ENCODE measurements around the gene DLG5. TPM values are rescaled to one million over a fixed set of nuclear protein-coding genes. Genes with fewer than 3 reads are reported as not detected.

DLG5 gene
- total and polyA plus RNA-seq, 9 of the 15 experiments (the other 6 are each of a cell fraction or from before 2014, with no cell fraction given), result 1.4 to 26.8 (median 11.2) TPM

DNA sequence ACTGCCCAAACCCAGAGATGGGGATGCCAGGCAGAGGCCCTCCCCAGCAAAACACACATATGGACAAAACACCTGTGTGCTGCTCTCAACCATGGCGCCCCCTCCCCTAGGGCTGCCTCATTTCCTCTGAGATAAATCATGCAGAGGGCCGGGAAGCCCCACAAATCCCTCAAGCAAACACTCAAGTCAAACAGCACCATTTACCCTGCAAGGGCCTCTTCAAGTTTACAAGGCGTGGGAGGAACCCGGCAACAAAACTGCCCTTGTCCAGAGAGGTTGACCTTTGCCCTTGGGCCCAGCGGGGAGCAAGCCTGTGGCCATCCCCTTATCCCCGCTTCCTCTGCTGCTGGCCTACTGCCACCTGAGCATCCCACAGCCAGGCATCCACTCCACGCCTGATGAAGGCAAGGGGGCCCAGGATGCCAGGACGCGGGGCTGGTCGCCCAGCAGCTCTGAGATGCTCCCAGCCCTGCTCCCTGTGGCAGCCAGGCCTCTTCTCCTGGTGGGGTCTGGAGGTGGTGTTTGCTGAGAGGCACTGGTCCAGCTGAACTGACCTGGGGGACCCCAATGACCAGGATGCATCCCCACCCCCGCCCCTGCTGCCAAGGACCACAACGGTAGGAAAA lies 77.4 kb downstream of the DLG5 start (continued):
- TF ChIP-seq, protein P1, sequence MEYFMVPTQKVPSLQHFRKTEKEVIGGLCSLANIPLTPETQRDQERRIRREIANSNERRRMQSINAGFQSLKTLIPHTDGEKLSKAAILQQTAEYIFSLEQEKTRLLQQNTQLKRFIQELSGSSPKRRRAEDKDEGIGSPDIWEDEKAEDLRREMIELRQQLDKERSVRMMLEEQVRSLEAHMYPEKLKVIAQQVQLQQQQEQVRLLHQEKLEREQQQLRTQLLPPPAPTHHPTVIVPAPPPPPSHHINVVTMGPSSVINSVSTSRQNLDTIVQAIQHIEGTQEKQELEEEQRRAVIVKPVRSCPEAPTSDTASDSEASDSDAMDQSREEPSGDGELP (CRISPR knock-in tag; IDR thresholded peaks at IDR 0.05; ENCODE audit: borderline replicate concordance), result peak; percentile 39; the same call in 1 of the 2 replicates
- TF ChIP-seq CXXC5 (CRISPR knock-in tag; IDR thresholded peaks at IDR 0.05) (0 out of 2 replicates have a peak, but pooled peaks have one; percentile 12), ETV1 (tag; conservative IDR thresholded peaks at IDR 0.05; ENCODE audit: low read depth) (peak; percentile 38; the same call in 1 of the 2 replicates), ARID1B (IDR thresholded peaks at IDR 0.05) (peak; percentile 18; the same call in 1 of the 2 replicates), SMARCE1 (IDR thresholded peaks at IDR 0.05) (no peak), RCOR1 (IDR thresholded peaks at IDR 0.05; ENCODE audit: borderline replicate concordance in 1 of 2, low read depth in 2 of 2, low read length in 2 of 2) (peak in 1 of 2 experiments; percentile 85; a peak in 3 of 4 replicates), MEIS2 (IDR thresholded peaks at IDR 0.05; ENCODE audit: partially characterized antibody) (peak; percentile 25), YY1 (IDR thresholded peaks at IDR 0.05; ENCODE audit: borderline replicate concordance in 1 of 3, control insufficient read depth in 1 of 3, extremely low read depth in 1 of 3, insufficient read depth in 3 of 3, insufficient read length in 1 of 3, insufficient replicate concordance in 2 of 3, low read depth in 1 of 3, low read length in 2 of 3) (peak in 1 of 3 experiments; percentile 8), NR2C1 (IDR thresholded peaks at IDR 0.05) (peak; percentile 87), NR2C1 (tag; IDR thresholded peaks at IDR 0.05) (peak; percentile 94), HSF4 (CRISPR knock-in tag; IDR thresholded peaks at IDR 0.05; ENCODE audit: borderline replicate concordance) (no peak), TCF3 (CRISPR knock-in tag; IDR thresholded peaks at IDR 0.05) (0 out of 2 replicates have a peak, but pooled peaks have one; percentile 21), RNF2 (IDR thresholded peaks at IDR 0.05) (peak; percentile 57; the same call in 1 of the 2 replicates), KLF16 (IDR thresholded peaks at IDR 0.05) (peak; percentile 73; the same call in 1 of the 2 replicates)
- TF ChIP-seq, protein P2, sequence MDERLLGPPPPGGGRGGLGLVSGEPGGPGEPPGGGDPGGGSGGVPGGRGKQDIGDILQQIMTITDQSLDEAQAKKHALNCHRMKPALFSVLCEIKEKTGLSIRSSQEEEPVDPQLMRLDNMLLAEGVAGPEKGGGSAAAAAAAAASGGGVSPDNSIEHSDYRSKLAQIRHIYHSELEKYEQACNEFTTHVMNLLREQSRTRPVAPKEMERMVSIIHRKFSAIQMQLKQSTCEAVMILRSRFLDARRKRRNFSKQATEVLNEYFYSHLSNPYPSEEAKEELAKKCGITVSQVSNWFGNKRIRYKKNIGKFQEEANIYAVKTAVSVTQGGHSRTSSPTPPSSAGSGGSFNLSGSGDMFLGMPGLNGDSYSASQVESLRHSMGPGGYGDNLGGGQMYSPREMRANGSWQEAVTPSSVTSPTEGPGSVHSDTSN (CRISPR knock-in tag; IDR thresholded peaks at IDR 0.05; ENCODE audit: low read depth), result no peak
- TF ChIP-seq, protein P2 (tag; conservative IDR thresholded peaks at IDR 0.05; ENCODE audit: low read depth), result 0 out of 2 replicates have a peak, but pooled peaks have one; percentile 37
